H1 (cell line): ENCODE measurements around the gene CCDC47. TPM values are rescaled to one million over a fixed set of nuclear protein-coding genes. Genes with fewer than 3 reads are reported as not detected.
A peak's percentile ranks its signal among the peaks of the same experiment; 100 is the strongest.

Experiments
- CTCF ChIA-PET: fragments of 300-600 bp; sonication (Branson Sonifier 250); formaldehyde crosslinking; loops from one replicate; lab custom pipeline; 2021; ENCODE audit not compliant: partially characterized antibody; lab: Charles Lee
- POLR2A ChIA-PET: fragments of 300-600 bp; sonication (Branson Sonifier 250); formaldehyde crosslinking; loops from one replicate; lab custom pipeline; 2021; ENCODE audit warnings: inconsistent platforms; ENCODE audit not compliant: partially characterized antibody; lab: Charles Lee
- DNase-seq, 2 experiments: peaks; one replicate each; pipeline versions ENCODE4 v3.0.0 to v3.0.0-alpha.2; 2010 to 2022; ENCODE audit warnings: low spot score in 2 of 2, low read depth in 1 of 2, mixed read lengths in 1 of 2
- FAIRE-seq: peaks from 2 replicates; lab custom pipeline; 2011; peaks lifted over from hg19 to GRCh38; lab: Jason Lieb, UNC
- H2AFZ ChIP-seq: 2 replicates; pipeline ENCODE4 v1.8.1; 2012; ENCODE audit warnings: low read length, inconsistent platforms
- H2AK5ac ChIP-seq: 2 replicates; pipeline ENCODE4 v1.6.1; 2013; ENCODE audit warnings: low read depth, low read length
- H2BK120ac ChIP-seq: replicated peaks from 2 replicates; pipeline ENCODE3; 2013; ENCODE audit warnings: low read depth, low read length, inconsistent platforms
- H2BK12ac ChIP-seq: 2 replicates; pipeline ENCODE4 v1.6.1; 2013; ENCODE audit warnings: low read depth, low read length
- H2BK15ac ChIP-seq: 2 replicates; pipeline ENCODE4 v1.6.1; 2013; ENCODE audit warnings: low read length
- H2BK20ac ChIP-seq: 2 replicates; pipeline ENCODE4 v1.6.1; 2013; ENCODE audit warnings: low read length
- H2BK5ac ChIP-seq: 2 replicates; pipeline ENCODE4 v1.6.1; 2013; ENCODE audit warnings: low read depth, low read length
- H3K14ac ChIP-seq: 2 replicates; pipeline ENCODE4 v1.6.1; 2013; ENCODE audit warnings: inconsistent platforms; ENCODE audit not compliant: insufficient read length
- H3K18ac ChIP-seq: 2 replicates; pipeline ENCODE4 v1.6.1; 2013; ENCODE audit warnings: low read length; ENCODE audit errors: extremely low read depth
- H3K23ac ChIP-seq: 2 replicates; pipeline ENCODE4 v1.6.1; 2013; ENCODE audit warnings: inconsistent platforms; ENCODE audit not compliant: insufficient read length
- H3K23me2 ChIP-seq: 2 replicates; pipeline ENCODE4 v1.6.1; 2013; ENCODE audit warnings: low read depth, low read length
- H3K27ac ChIP-seq: 2 replicates; pipeline ENCODE4 v1.6.1; 2011; ENCODE audit warnings: low read depth, low read length, inconsistent platforms
- H3K27me3 ChIP-seq, 4 experiments: replicated peaks in 1 of 4; 1 replicate in 1 of 4; 2 replicates in 3 of 4; pipeline versions ENCODE4 v1.6.1 to v1.8.1; 2011 to 2013; ENCODE audit warnings: low read length in 3 of 4, mild to moderate bottlenecking in 3 of 4, inconsistent platforms in 2 of 4, mixed read lengths in 2 of 4, moderate library complexity in 1 of 4; ENCODE audit not compliant: control insufficient read depth in 3 of 4, insufficient read depth in 3 of 4; ENCODE audit errors: extremely low read depth in 1 of 4
- H3K36me3 ChIP-seq, 4 experiments: 2 replicates each; pipeline versions ENCODE4 v1.6.1 to v1.8.1; 2011 to 2013; ENCODE audit warnings: mild to moderate bottlenecking in 4 of 4, low read length in 3 of 4, moderate library complexity in 2 of 4, control low read depth in 1 of 4, inconsistent platforms in 1 of 4; ENCODE audit not compliant: insufficient read depth in 4 of 4, control insufficient read depth in 2 of 4
- H3K4ac ChIP-seq: replicated peaks from 2 replicates; pipeline ENCODE3; 2013; ENCODE audit warnings: low read length, low read depth, mixed read lengths, inconsistent platforms; ENCODE audit not compliant: insufficient read length
- H3K4me1 ChIP-seq, 4 experiments: replicated peaks in 1 of 4; 1 replicate in 1 of 4; 2 replicates in 3 of 4; pipeline versions ENCODE4 v1.6.1 to v1.8.1; 2011 to 2013; ENCODE audit warnings: low read length in 3 of 4, inconsistent platforms in 2 of 4, mixed read lengths in 1 of 4; ENCODE audit not compliant: insufficient read depth in 4 of 4, control insufficient read depth in 3 of 4
- H3K4me2 ChIP-seq, 2 experiments: 2 replicates each; pipeline versions ENCODE4 v1.6.1 to v1.8.1; 2011 to 2013; ENCODE audit warnings: low read depth in 2 of 2, low read length in 2 of 2, control low read depth in 1 of 2, inconsistent platforms in 1 of 2, mild to moderate bottlenecking in 1 of 2; ENCODE audit not compliant: insufficient read depth in 1 of 2
- H3K4me3 ChIP-seq, 4 experiments: fragments of 200-600, 300-600 bp in 1 of 4; sonication (generic), shearing (Covaris generic), sonication (Bioruptor Twin) in 1 of 4; 2 replicates each; pipeline versions ENCODE4 v1.5.1 to v1.8.1; 2011 to 2016; ENCODE audit warnings: low read length in 4 of 4, low read depth in 3 of 4, control low read depth in 2 of 4, inconsistent platforms in 2 of 4, mild to moderate bottlenecking in 2 of 4, mixed read lengths in 1 of 4, moderate library complexity in 1 of 4; ENCODE audit not compliant: insufficient read depth in 2 of 4; ENCODE audit errors: extremely low read depth in 1 of 4
- H3K56ac ChIP-seq: replicated peaks from 2 replicates; pipeline ENCODE3; 2013; ENCODE audit warnings: low read depth, mild to moderate bottlenecking, mixed read lengths, low read length, inconsistent platforms; ENCODE audit not compliant: insufficient read length
- H3K79me1 ChIP-seq: 2 replicates; pipeline ENCODE4 v1.6.1; 2013; ENCODE audit warnings: low read depth, low read length, control low read depth
- H3K79me2 ChIP-seq, 2 experiments: 2 replicates each; pipeline versions ENCODE4 v1.6.1 to v1.8.1; 2012 to 2013; ENCODE audit warnings: low read length in 2 of 2, mild to moderate bottlenecking in 2 of 2, inconsistent platforms in 1 of 2; ENCODE audit not compliant: insufficient read depth in 2 of 2, control insufficient read depth in 1 of 2
- H3K9ac ChIP-seq, 4 experiments: replicated peaks in 1 of 4; 1 replicate in 1 of 4; 2 replicates in 3 of 4; pipeline versions ENCODE4 v1.6.1 to v1.8.1; 2011 to 2013; ENCODE audit warnings: low read depth in 3 of 4, low read length in 3 of 4, control low read depth in 2 of 4, mild to moderate bottlenecking in 2 of 4, moderate library complexity in 2 of 4, inconsistent platforms in 1 of 4; ENCODE audit errors: extremely low read depth in 1 of 4
- H3K9me3 ChIP-seq, 2 experiments: 2 replicates each; pipeline versions ENCODE4 v1.6.1 to v1.8.1; 2012 to 2013; ENCODE audit warnings: mild to moderate bottlenecking in 2 of 2, moderate library complexity in 2 of 2, control low read depth in 1 of 2, inconsistent platforms in 1 of 2, low read depth in 1 of 2, low read length in 1 of 2, mixed read lengths in 1 of 2; ENCODE audit not compliant: insufficient read depth in 2 of 2
- H4K20me1 ChIP-seq, 2 experiments: replicated peaks in 1 of 2; 2 replicates each; pipeline versions ENCODE3 to v1.8.1; 2011 to 2013; ENCODE audit warnings: inconsistent platforms in 2 of 2, low read length in 2 of 2, mild to moderate bottlenecking in 1 of 2; ENCODE audit not compliant: insufficient read depth in 2 of 2, control insufficient read depth in 1 of 2
- H4K5ac ChIP-seq: 2 replicates; pipeline ENCODE4 v1.6.1; 2013; ENCODE audit warnings: low read length, low read depth, mixed read lengths, inconsistent platforms; ENCODE audit not compliant: insufficient read length
- H4K8ac ChIP-seq: 2 replicates; pipeline ENCODE4 v1.8.0; 2013; ENCODE audit warnings: mild to moderate bottlenecking, moderate library complexity, low read length, inconsistent platforms; ENCODE audit not compliant: insufficient read depth; ENCODE audit errors: extremely low read depth
- H4K91ac ChIP-seq: replicated peaks from 2 replicates; pipeline ENCODE3; 2013; ENCODE audit warnings: low read length, mixed read lengths, inconsistent platforms; ENCODE audit not compliant: insufficient read length
- JUN ChIP-seq: IDR thresholded peaks from 2 replicates; pipeline ENCODE4 v1.6.1; 2011; ENCODE audit warnings: low read depth, mild to moderate bottlenecking, improper control_type of control experiment, low read length
- WGBS, 2 experiments: shearing (Covaris generic) in 1 of 2; methylation state at CpG; one replicate each; pipeline versions ENCODE4 v1.1.6 to v1.1.7; 2013 to 2015; ENCODE audit warnings: low lambda C conversion rate in 2 of 2, mixed read lengths in 2 of 2, inconsistent platforms in 1 of 2, low coverage in 1 of 2, missing lambda C conversion rate in 1 of 2; ENCODE audit not compliant: insufficient replicate concordance in 2 of 2, insufficient coverage in 1 of 2, insufficient read length in 1 of 2; ENCODE audit errors: extremely low coverage in 1 of 2, missing lambda C conversion rate in 1 of 2; 5-methylcytosine and 5-hydroxymethylcytosine counted together
- polyA plus RNA-seq, 7 experiments: library from polyadenylated mRNA; depleted of rRNA in 3 of 7; stranded (reverse) in 5 of 7; unstranded in 2 of 7; fragments of >200 nt in 5 of 7; fragments of 200-250 nt in 2 of 7; gene quantifications; 1 replicate in 5 of 7; 2 replicates in 1 of 7; 4 replicates in 1 of 7; pipeline versions ENCODE4 v1.2.1 to v1.2.3, GENCODE V29; 2011 to 2013; ENCODE audit warnings: missing spikeins in 2 of 7, mixed read lengths in 2 of 7
- total RNA-seq: library from RNA; stranded (reverse); fragmentation: NEBNext Ultra II Directional; extraction: Animal tissue kit (Norgen Biotek cat#: 25700); gene quantifications from 2 replicates; pipeline ENCODE4 v1.2.1, GENCODE V29; 2021

CCDC47 gene
- total and polyA plus RNA-seq, 2 of the 8 experiments (the other 6 are each of a cell fraction or from before 2014, with no cell fraction given): 21.2 to 83.1 TPM

DNA sequence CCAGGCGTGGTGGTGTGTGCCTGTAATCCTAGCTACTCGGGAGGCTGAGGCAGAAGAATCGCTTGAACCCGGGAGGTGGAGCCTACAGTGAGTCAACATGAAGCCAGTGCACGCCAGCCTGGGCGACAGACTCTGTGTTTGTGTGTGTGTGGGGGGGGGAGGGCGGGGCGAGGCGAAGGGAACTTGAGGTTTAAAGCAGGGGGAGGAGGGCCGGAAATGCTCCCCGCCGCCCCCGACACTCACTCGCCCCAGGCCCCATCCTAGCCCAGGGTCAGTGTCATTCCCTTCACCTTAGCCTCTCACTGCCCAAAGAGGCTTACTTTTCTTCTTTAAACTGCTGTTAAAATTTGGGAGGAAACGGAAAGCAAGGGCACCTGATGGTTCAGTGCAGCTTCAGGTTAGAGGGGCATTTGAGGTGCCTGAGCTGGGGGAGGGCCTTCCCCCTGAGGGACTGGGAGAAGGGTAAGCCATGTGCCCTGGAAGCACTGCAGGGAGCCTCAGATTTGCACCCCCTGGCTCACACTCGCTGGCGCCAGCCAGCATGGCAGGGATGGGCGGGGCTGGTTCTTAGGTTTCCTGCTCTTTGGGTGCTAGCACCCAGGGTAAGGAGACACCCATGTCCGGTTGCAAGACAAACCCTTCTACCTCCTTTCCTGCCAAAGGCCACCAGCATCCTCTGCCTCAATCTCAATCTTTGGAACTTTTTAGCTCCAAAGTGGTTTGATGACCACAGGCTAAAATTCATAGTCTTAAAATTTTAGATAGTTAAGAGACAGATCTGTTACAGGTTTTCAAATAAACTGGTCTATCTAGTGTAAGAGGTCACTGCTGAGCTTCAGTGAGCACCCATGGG lies 71.3 kb downstream of the CCDC47 start:
- Histone ChIP-seq H3K23ac (no peak overlapping the region), H4K20me1 (peaks cover 4 to 15% of the 10 kb centered on the region in 2 experiments), H3K4me1 (peaks cover 3 to 22% (median 15%) of the 10 kb centered on the region in 4 experiments; a peak in 6 of 7 replicates), H3K27me3 (peaks cover 0 to 5% (median 0%) of the 10 kb centered on the region in 4 experiments; a peak in 3 of 7 replicates), H3K4me3 (no peak overlapping the region), H2BK120ac (no peak overlapping the region), H3K18ac (no peak overlapping the region), H3K79me2 (no peaks in the 10 kb centered on the region; a peak in 1 of 4 replicates), H3K14ac (no peak overlapping the region), H2BK15ac (no peak overlapping the region), H4K8ac (no peak overlapping the region), H3K36me3 (peaks cover 0 to 11% (median 1%) of the 10 kb centered on the region in 4 experiments; a peak in 3 of 8 replicates), H4K5ac (no peak overlapping the region), H2BK12ac (peak overlapping the region; percentile 80; the same call in 1 of the 2 replicates), H3K4me2 (peak overlapping the region; percentile 14 to 84; a peak in 1 of 4 replicates), H3K9me3 (no peaks in the 10 kb centered on the region), H3K4ac (no peak overlapping the region), H2AFZ (no peak overlapping the region), H4K91ac (no peak overlapping the region), H2AK5ac (no peak overlapping the region), H3K27ac (no peak overlapping the region), H3K79me1 (0 out of 2 replicates have a peak, but pooled peaks cover 3% of the 10 kb centered on the region), H3K23me2 (peaks cover 16% of the 10 kb centered on the region; the same call in 1 of the 2 replicates), H2BK20ac (no peak overlapping the region), H3K9ac (no peak overlapping the region; a peak in 1 of 7 replicates), H2BK5ac (no peak overlapping the region; the same call in 1 of the 2 replicates), H3K56ac (no peak overlapping the region)
- CTCF ChIA-PET: interaction anchor here (0.7 to 3.3 kb wide), 11 partner anchors 8 to 164 kb away, joined by 3 to 17 read pairs (median 3); no protein-coding TSS in a partner anchor
- no peak for TF ChIP-seq JUN
- FAIRE-seq: no peak
- POLR2A ChIA-PET: interaction anchor here (1.3 to 2.2 kb wide), 3 partner anchors 8 to 86 kb away, joined by 3 to 10 read pairs (median 5); partner anchors contain the start of gene MAP3K3
- WGBS, 2 experiments: 87% methylated on average over 11 of the region's 19 CpGs; no CpG with 5 or more reads in 1 of the 2 experiments
- no peak for DNase-seq
